Liver (tissue), 3 donors: Measurements from ENCODE around the gene KLHL13.

ENCODE experiments used
- GABPA ChIP-seq, 2 donors: IDR thresholded peaks in 1 of 2; conservative IDR thresholded peaks in 1 of 2; 2 replicates each; pipeline ENCODE4 v1.6.1; 2016; ENCODE audit warnings: antibody characterized with exemption in 2 of 2, mild to moderate bottlenecking in 1 of 2, moderate library complexity in 1 of 2
- RAD21 ChIP-seq, 2 donors: IDR thresholded peaks; 2 replicates each; pipeline ENCODE4 v1.6.1; 2016; ENCODE audit warnings: antibody characterized with exemption in 2 of 2, mild to moderate bottlenecking in 2 of 2
- TAF1 ChIP-seq: conservative IDR thresholded peaks from 2 replicates; pipeline ENCODE4 v1.6.1; 2016; ENCODE audit warnings: antibody characterized with exemption, mild to moderate bottlenecking
- TF ChIP-seq, protein P1 (sequence below): fragments of 150-350 bp; IDR thresholded peaks from 2 replicates; pipeline ENCODE4 v1.5.1; 2017; ENCODE audit warnings: improper control_type of control experiment, low read depth, low read length; ENCODE audit not compliant: missing input control
- TF ChIP-seq, protein P2 (sequence below): IDR thresholded peaks from 2 replicates; pipeline ENCODE4 v1.6.1; 2016; ENCODE audit warnings: antibody characterized with exemption, mild to moderate bottlenecking
- TF ChIP-seq, protein P3 (sequence below): IDR thresholded peaks from 2 replicates; pipeline ENCODE4 v1.6.1; 2016; ENCODE audit warnings: antibody characterized with exemption
- TF ChIP-seq, protein P4 (sequence below): IDR thresholded peaks from 2 replicates; pipeline ENCODE4 v1.6.1; 2016; ENCODE audit warnings: antibody characterized with exemption
- donor health status: healthy.
- donor health status: healthy.

DNA sequence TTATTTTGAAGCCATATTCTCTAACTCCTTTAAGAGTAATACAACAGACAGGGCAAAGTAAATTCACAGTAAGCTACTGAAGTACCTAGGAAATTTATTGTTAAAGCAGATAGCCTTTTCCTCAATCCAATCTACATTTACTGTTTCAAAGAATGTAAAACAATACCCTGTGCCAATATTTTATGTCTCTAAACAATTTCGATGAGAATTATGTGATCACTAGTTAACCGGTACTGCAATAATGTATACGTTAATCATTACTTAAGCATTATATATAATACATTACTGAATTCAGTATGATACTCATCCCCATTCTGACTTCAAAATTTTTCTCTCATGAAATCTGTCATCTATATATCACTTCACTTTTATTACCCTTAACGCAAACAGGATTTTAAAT lies 28.5 kb downstream of the KLHL13 start:
- TF ChIP-seq, protein P1, sequence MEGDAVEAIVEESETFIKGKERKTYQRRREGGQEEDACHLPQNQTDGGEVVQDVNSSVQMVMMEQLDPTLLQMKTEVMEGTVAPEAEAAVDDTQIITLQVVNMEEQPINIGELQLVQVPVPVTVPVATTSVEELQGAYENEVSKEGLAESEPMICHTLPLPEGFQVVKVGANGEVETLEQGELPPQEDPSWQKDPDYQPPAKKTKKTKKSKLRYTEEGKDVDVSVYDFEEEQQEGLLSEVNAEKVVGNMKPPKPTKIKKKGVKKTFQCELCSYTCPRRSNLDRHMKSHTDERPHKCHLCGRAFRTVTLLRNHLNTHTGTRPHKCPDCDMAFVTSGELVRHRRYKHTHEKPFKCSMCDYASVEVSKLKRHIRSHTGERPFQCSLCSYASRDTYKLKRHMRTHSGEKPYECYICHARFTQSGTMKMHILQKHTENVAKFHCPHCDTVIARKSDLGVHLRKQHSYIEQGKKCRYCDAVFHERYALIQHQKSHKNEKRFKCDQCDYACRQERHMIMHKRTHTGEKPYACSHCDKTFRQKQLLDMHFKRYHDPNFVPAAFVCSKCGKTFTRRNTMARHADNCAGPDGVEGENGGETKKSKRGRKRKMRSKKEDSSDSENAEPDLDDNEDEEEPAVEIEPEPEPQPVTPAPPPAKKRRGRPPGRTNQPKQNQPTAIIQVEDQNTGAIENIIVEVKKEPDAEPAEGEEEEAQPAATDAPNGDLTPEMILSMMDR = no peak
- TF ChIP-seq, protein P2, sequence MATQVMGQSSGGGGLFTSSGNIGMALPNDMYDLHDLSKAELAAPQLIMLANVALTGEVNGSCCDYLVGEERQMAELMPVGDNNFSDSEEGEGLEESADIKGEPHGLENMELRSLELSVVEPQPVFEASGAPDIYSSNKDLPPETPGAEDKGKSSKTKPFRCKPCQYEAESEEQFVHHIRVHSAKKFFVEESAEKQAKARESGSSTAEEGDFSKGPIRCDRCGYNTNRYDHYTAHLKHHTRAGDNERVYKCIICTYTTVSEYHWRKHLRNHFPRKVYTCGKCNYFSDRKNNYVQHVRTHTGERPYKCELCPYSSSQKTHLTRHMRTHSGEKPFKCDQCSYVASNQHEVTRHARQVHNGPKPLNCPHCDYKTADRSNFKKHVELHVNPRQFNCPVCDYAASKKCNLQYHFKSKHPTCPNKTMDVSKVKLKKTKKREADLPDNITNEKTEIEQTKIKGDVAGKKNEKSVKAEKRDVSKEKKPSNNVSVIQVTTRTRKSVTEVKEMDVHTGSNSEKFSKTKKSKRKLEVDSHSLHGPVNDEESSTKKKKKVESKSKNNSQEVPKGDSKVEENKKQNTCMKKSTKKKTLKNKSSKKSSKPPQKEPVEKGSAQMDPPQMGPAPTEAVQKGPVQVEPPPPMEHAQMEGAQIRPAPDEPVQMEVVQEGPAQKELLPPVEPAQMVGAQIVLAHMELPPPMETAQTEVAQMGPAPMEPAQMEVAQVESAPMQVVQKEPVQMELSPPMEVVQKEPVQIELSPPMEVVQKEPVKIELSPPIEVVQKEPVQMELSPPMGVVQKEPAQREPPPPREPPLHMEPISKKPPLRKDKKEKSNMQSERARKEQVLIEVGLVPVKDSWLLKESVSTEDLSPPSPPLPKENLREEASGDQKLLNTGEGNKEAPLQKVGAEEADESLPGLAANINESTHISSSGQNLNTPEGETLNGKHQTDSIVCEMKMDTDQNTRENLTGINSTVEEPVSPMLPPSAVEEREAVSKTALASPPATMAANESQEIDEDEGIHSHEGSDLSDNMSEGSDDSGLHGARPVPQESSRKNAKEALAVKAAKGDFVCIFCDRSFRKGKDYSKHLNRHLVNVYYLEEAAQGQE = no peak
- no peak for TF ChIP-seq RAD21 (IDR thresholded peaks at IDR 0.05)
- no peak for TF ChIP-seq TAF1
- TF ChIP-seq, protein P3, sequence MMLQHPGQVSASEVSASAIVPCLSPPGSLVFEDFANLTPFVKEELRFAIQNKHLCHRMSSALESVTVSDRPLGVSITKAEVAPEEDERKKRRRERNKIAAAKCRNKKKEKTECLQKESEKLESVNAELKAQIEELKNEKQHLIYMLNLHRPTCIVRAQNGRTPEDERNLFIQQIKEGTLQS = no peak
- TF ChIP-seq, protein P4, sequence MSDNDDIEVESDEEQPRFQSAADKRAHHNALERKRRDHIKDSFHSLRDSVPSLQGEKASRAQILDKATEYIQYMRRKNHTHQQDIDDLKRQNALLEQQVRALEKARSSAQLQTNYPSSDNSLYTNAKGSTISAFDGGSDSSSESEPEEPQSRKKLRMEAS = no peak
- TF ChIP-seq GABPA (IDR thresholded peaks at IDR 0.05 in 1 of 2, conservative IDR thresholded peaks at IDR 0.05 in 1 of 2) = no peak
